Fibroblast of skin of right quadriceps (primary cell): Measurements from ENCODE around the gene LAMB4.

ENCODE experiments used
- DNase-seq: peaks from one replicate; pipeline ENCODE4 v3.0.0-alpha.2; 2013

Gene LAMB4

DNA sequence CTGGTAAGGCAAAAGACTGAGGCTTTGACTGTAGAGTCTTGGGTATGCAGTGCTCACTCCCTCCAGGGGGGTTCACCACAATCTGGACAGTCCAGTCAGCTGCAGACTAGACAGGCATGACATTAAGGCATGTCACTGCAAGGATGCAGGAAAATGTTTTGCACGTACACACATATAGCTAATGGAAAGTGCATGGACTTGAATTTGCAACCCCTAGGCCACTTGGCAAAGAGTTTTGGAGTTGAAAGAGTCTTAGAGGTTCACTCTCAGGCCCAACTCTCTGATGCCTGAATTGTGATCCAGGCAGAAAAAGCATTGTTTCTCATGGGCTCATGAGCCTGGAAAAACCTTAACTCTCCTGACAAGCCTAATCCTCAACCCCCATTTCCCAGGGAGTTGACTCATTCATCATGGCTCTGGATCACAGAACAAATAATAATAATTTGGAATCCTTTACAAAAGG is 51.9 kb downstream of the LAMB4 start:
- peak; percentile 68 for DNase-seq

DNA sequence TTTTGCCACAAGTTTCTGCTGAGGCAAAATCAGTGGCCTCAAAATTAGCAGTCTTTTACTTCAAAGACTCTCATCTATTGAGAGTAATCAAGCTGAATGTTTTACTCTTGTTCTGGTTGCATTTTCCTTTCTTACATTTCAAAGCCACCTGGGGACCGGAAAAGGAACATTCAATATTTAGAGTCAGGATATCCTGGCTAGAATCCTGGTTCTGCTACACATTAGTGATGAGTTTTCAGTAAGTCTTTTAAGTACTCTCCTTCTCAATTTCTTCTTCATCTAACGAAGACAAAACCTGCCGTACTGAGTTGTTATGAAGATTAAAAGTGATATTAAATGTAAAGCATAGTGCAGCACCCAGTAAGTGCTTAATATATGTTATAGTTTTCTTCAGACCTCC is 52.5 kb downstream of the LAMB4 start:
- no peak for DNase-seq

DNA sequence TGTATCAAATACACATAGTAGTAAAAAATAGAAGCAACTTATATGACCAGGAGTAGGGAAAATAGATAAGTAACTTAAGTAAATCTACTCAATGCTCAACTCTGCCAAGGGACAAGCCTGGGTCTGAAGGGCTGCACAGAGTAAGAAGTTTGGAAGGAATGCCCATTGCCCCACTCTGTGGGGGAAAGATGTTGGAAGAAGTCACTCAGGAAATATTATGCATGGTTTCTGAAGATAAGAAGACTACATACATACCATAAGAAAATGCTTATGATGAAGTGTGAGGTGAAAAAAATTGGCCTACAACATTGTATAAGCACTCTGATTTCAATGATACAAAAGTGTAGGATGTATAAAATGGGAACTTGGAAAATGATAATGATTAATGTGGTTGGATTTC is 54.0 kb downstream of the LAMB4 start:
- DNase-seq, result no peak

DNA sequence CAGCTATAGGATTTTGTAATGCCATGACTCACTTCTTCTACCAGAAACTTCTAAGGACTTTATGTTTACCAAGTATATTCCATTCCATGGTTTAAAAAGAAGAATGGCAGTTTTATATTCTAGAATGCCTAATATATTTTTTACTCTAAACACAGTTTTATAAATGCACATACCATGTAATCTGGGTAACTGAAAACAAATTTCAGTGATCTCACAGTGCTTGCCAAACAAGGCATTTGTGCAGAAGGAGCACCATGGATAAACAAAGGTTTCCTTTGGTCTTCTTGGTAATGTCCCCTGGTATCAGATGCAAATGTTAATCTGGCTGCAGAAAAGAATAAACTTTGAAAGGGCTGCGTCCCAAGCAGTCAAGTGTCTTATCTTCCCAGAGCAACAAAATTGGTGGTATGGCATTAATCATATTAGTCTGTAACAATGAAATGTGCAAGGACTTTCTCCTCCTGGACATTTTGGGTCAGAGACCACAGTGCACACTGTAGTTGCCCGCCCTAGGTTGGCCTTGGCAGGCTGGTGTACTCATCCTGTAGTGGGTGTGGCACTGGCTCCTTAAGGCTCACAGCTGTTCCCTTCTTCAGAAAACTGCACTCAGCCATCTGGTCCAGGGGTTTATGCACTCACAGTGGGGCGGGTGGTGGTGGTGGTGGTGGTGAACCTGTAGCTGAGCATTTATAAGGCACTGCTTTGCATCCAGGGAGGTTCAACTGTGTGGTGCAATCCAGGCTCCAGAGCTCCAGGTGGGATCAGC is 56.7 kb downstream of the LAMB4 start:
- DNase-seq, result no peak

- DNase-seq, result no peak
These were observed 57.4 kb downstream of the LAMB4 start for GRCh38 chr7:108072739-108073138.

GRCh38 chr7:108072116-108072515 is 58.0 kb downstream of the LAMB4 start:
- DNase-seq, result no peak

GRCh38 chr7:108071551-108071950 is 58.6 kb downstream of the LAMB4 start:
- no peak for DNase-seq

DNA sequence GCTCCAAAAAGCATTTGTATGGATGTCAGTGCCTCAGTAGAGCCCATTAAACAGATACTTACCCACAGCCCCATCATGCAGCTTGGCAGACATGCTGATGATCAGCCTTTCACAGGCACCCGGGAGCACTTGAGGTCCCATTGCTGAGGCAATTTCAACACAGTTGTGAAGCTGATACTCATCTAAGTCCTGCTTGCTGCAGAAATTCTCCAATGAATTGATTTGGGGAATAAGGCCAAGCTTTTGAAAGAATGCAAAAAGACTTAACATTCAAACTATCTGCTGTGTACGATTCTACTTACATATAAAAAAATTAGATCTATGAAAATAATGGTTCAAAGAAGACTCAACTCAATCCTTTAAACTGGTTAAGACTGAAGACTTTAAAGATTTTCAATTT is 60.5 kb downstream of the LAMB4 start:
- no peak for DNase-seq

- DNase-seq, result no peak
These were observed 62.3 kb downstream of the LAMB4 start for GRCh38 chr7:108067844-108068243.

GRCh38 chr7:108066486-108066885 is 63.7 kb downstream of the LAMB4 start:
- peak; percentile 67 for DNase-seq

GRCh38 chr7:108063520-108063933 is 66.6 kb downstream of the LAMB4 start:
- no peak for DNase-seq

DNA sequence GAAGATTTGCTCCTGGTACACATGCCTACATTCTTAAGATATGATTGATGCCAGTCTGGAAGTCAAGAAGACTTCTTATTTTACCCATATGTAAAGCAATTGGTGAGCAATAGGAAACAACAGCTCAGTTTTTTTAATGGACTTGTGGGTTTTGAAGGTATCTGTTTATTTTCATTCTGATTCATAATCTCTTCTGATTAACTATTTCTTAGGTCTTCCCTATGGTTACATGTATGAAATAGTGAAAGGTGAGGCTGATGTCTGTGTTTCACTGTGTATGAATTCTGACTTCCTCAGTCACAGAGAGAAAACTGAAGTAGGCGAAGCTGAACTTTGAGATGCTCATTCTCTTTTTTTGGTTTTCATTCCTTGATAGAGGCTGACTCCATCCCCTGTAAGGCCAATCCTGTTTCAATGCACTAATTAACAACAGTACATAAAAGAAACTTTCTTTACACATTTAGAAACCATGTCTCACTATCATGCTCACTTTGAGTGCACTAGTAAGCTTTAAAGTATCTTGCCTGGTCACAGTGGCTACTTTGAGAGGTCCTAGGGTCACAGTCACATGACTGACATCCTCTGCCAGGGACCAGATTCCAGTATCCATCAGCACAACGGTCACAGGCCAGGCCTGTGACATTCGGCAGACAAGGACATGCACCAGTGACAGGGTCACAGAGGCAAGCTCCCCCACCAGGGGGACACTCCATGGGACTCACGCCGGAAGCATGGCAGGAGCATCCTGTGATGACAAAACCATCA is 67.7 kb downstream of the LAMB4 start:
- DNase-seq, result peak; percentile 50

DNA sequence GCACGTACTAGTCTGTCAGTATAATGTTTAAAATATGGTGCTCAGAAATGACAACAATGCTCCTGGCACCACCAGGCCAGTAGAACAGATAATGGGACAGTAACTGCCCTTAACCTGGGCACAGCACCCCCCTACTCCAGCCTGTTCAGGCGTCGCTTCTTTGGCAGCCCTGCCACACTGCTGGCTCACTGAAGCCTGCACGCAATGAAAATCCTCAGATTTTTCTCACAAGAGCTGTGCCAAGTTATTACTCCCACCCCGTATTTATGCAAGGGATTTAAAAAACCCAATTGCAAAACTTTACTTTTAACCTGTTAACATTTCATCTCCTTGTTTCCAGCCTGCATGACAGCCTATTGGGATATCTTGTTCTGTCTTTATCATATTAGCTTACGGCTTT is 70.6 kb downstream of the LAMB4 start:
- peak; percentile 27 for DNase-seq

DNA sequence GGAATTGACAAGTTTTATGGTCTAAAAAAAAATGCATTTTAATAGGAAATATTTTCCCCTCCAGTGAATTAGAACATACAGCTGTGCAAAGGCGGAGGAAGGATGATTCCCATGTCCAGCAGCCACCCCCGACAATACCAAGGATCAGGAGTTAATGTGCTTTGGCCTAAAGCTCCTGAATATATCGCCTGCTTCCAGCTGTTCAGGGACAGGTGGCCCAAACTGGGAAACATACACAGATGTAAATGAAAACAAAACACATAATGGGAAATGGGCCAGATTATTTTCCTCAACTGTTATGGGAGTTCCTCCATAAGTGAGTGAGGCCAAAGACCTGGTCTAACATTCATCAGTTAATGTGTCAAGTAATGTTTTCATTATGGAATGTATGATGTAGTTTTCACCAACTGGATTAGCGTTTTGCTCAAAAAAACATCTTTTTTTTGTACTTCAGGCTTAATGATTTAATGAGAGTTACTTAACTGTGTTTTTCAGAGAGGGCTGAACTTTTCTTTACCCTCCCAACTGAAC is 72.1 kb downstream of the LAMB4 start:
- DNase-seq, result no peak

DNA sequence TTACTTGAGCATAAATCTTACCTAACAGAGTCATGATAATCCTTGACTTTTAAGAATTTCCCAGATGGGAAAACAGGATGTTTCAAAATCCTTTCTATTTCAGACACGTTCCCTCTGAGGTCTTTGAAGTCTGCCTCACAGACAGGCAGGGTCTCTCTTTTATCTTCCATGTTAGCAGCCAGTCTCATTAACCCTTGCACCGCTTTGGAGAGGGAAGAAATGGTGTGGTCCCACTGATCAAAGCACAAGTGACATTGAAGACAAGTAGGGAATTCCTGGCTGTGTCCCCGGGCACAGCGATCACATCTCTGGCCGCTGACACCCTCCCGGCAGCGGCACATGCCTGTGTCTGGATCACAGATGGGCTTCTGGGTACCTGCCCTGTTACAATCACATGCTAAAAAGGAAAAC is 74.5 kb downstream of the LAMB4 start:
- DNase-seq, result no peak

- DNase-seq, result no peak
These were observed 75.6 kb downstream of the LAMB4 start for GRCh38 chr7:108054537-108054936.

GRCh38 chr7:108053250-108053649 is 76.9 kb downstream of the LAMB4 start:
- no peak for DNase-seq

GRCh38 chr7:108051454-108051853 is 78.7 kb downstream of the LAMB4 start:
- peak; percentile 32 for DNase-seq

- DNase-seq, result no peak
These were observed 80.2 kb downstream of the LAMB4 start for GRCh38 chr7:108049962-108050361.

- no peak for DNase-seq
These were observed 81.7 kb downstream of the LAMB4 start for GRCh38 chr7:108048422-108048821.

GRCh38 chr7:108046952-108047506 is 83.1 kb downstream of the LAMB4 start:
- DNase-seq, result no peak

DNA sequence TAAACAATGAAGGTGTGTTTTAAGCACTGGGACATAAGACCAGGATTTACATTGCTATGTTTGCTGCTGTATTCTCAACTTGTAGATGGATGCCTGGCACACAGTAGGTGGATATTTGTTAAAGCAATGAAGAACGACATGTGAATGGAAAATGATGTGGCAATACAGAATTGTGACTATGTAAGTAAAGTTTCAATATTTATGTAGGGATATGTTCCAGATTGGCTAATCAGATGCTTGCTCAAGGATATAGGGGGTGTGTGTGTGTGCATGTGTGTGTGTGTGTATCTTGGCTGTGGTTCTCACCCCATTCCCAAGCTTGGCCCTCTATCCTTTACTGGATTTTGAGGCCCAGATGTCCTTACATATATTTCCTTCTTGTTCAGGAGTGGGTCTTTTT is 84.5 kb downstream of the LAMB4 start:
- DNase-seq, result peak; percentile 56

DNA sequence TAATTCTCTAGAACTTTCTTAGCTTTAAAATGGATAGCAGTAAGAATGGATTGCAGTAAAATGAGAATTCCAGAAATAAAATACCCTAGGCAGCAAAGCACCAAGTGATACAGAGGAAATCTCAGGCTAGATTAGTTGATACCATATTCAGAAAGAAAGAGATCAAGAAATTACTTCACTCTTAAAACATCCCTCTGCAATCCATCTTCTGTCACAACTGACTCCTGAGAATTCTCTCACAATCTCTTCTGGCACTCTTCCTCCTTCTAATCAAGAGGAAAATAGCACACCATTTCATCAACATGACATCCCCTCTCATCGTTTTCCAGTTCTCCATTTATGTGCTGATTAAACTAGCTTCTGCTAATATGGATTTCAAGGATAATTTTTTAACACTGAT is 85.0 kb downstream of the LAMB4 start:
- peak; percentile 80 for DNase-seq

DNA sequence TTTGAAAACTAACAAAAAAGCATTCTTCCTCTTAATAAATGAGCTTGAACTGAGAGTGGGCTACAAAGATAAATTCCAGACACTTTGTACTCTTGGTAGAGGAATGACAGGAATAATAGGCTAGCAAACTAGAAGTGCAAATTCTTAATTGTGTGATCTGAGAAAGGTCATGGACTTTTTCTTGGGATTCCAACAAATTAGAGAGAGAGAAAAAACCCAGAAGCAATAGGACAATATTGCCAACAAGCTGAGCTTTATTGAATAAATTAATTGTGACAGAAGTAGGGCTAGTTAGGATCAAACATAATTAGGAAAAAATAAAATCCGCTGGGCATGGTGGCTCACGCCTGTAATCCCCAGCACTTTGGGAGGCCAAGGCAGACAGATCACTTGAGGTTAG is 85.8 kb downstream of the LAMB4 start:
- no peak for DNase-seq
